Panc1 (cell line): ENCODE results near the gene LHFPL3.

Experiments
- CTCF ChIP-seq: fragments of 450-650 bp; IDR thresholded peaks from 2 replicates; pipeline ENCODE4 v1.5.1; 2017; ENCODE audit warnings: mild to moderate bottlenecking
- POLR2AphosphoS5 ChIP-seq: IDR thresholded peaks from 2 replicates; pipeline ENCODE4 v1.6.1; 2012; ENCODE audit warnings: mild to moderate bottlenecking, low read depth, low read length, moderate library complexity
- SIN3A ChIP-seq: IDR thresholded peaks from 2 replicates; pipeline ENCODE4 v1.6.1; 2012; ENCODE audit warnings: low read depth, mild to moderate bottlenecking, low read length, moderate library complexity, borderline replicate concordance; ENCODE audit not compliant: insufficient read depth

GRCh38 chr7:104850374-104850773 is 522.0 kb downstream of the LHFPL3 start:
- TF ChIP-seq CTCF, result no peak
- TF ChIP-seq SIN3A, result no peak
- TF ChIP-seq POLR2AphosphoS5, result no peak
